ENCODE data around the gene SLC22A7. TPM values are rescaled to one million over a fixed set of nuclear protein-coding genes. Genes with fewer than 3 reads are reported as not detected.

Gene SLC22A7
- total and polyA plus RNA-seq, 4 donors, result 143 to 495 (median 228) TPM

- H3K4me1 ChIP-seq (ENCODE audit: control insufficient read depth in 4 of 4, insufficient read depth in 4 of 4, low read length in 3 of 4), result peaks cover 2 to 18% (median 11%) of the 10 kb centered on the region in 4 donors
- no peaks in the 10 kb centered on the region for H3K9me3 ChIP-seq (ENCODE audit: control insufficient read depth in 4 of 4, low read length in 3 of 4)
- DNase-seq (ENCODE audit: low spot score), result no peak
- no peak overlapping the region for H3K27ac ChIP-seq (ENCODE audit: low read depth in 1 of 2, low read length in 2 of 2)
- no peaks in the 10 kb centered on the region for H3K27me3 ChIP-seq (ENCODE audit: control insufficient read depth in 4 of 4, insufficient read depth in 4 of 4, low read length in 3 of 4)
- no peak for TF ChIP-seq HNF4G (IDR thresholded peaks at IDR 0.05)
- no peaks in the 10 kb centered on the region for H3K36me3 ChIP-seq (ENCODE audit: control insufficient read depth in 4 of 4, insufficient read depth in 3 of 4, low read depth in 1 of 4, low read length in 3 of 4)
- WGBS, result 54% methylated on average over 83 of the region's 83 CpGs
- no peak overlapping the region for H3K9ac ChIP-seq (ENCODE audit: low read depth in 1 of 2, low read length in 2 of 2)
- no peak overlapping the region for H3K4me3 ChIP-seq (ENCODE audit: low read depth in 1 of 3, low read length in 3 of 3)
Measured at GRCh38 chr6:43284991-43285781, 12.9 kb upstream of the SLC22A7 start.

GRCh38 chr6:43285832-43286231 lies 12.2 kb upstream of the SLC22A7 start:
- Histone ChIP-seq H3K9me3 (ENCODE audit: control insufficient read depth in 4 of 4, low read length in 3 of 4) (no peaks in the 10 kb centered on the region), H3K27ac (ENCODE audit: low read depth in 1 of 2, low read length in 2 of 2) (no peak overlapping the region), H3K27me3 (ENCODE audit: control insufficient read depth in 4 of 4, insufficient read depth in 4 of 4, low read length in 3 of 4) (no peaks in the 10 kb centered on the region), H3K9ac (ENCODE audit: low read depth in 1 of 2, low read length in 2 of 2) (no peak overlapping the region), H3K4me3 (ENCODE audit: low read depth in 1 of 3, low read length in 3 of 3) (no peak overlapping the region), H3K4me1 (ENCODE audit: control insufficient read depth in 4 of 4, insufficient read depth in 4 of 4, low read length in 3 of 4) (peaks cover 5 to 22% (median 12%) of the 10 kb centered on the region in 4 donors), H3K36me3 (ENCODE audit: control insufficient read depth in 4 of 4, insufficient read depth in 3 of 4, low read depth in 1 of 4, low read length in 3 of 4) (no peaks in the 10 kb centered on the region)
- TF ChIP-seq CTCF (IDR thresholded peaks at IDR 0.05; ENCODE audit: low read depth, low read length, missing input control) (no peak), EGR1 (IDR thresholded peaks at IDR 0.05; ENCODE audit: low read depth in 2 of 2) (no peak), RXRA (IDR thresholded peaks at IDR 0.05) (no peak), NR2F2 (IDR thresholded peaks at IDR 0.05) (no peak), ATF3 (IDR thresholded peaks at IDR 0.05) (no peak), SP1 (IDR thresholded peaks at IDR 0.05) (no peak), TAF1 (conservative IDR thresholded peaks at IDR 0.05) (no peak), MAX (IDR thresholded peaks at IDR 0.05) (no peak), REST (IDR thresholded peaks at IDR 0.05) (no peak)
- 95% methylated on average over 5 of the region's 5 CpGs for WGBS
- no peak for DNase-seq (ENCODE audit: low spot score)

GRCh38 chr6:43286456-43286979 lies 11.5 kb upstream of the SLC22A7 start:
- H3K9me3 ChIP-seq (ENCODE audit: control insufficient read depth in 4 of 4, low read length in 3 of 4), result no peaks in the 10 kb centered on the region
- H3K4me3 ChIP-seq (ENCODE audit: low read depth in 1 of 3, low read length in 3 of 3), result no peak overlapping the region
- H3K4me1 ChIP-seq (ENCODE audit: control insufficient read depth in 4 of 4, insufficient read depth in 4 of 4, low read length in 3 of 4), result peaks cover 6 to 26% (median 15%) of the 10 kb centered on the region in 4 donors
- DNase-seq (ENCODE audit: low spot score), result no peak
- no peak for TF ChIP-seq FOXA1 (IDR thresholded peaks at IDR 0.05)
- TF ChIP-seq JUND (IDR thresholded peaks at IDR 0.05), result no peak
- no peak for TF ChIP-seq ATF3 (IDR thresholded peaks at IDR 0.05)
- TF ChIP-seq RAD21 (IDR thresholded peaks at IDR 0.05), result no peak
- no peak for TF ChIP-seq RXRA (IDR thresholded peaks at IDR 0.05)
- no peak for TF ChIP-seq EGR1 (IDR thresholded peaks at IDR 0.05; ENCODE audit: low read depth in 2 of 2)
- H3K27me3 ChIP-seq (ENCODE audit: control insufficient read depth in 4 of 4, insufficient read depth in 4 of 4, low read length in 3 of 4), result no peaks in the 10 kb centered on the region
- H3K27ac ChIP-seq (ENCODE audit: low read depth in 1 of 2, low read length in 2 of 2), result peak overlapping the region in 1 of 2 donors; percentile 59
- 93% methylated on average over 6 of the region's 6 CpGs for WGBS
- no peaks in the 10 kb centered on the region for H3K36me3 ChIP-seq (ENCODE audit: control insufficient read depth in 4 of 4, insufficient read depth in 3 of 4, low read depth in 1 of 4, low read length in 3 of 4)
- no peak overlapping the region for H3K9ac ChIP-seq (ENCODE audit: low read depth in 1 of 2, low read length in 2 of 2)

All from liver (tissue), 9 donors.